GM12873 (cell line): Measurements from ENCODE around the gene NECAB2.

Experiments used
- CTCF ChIP-seq: IDR thresholded peaks from 2 replicates; pipeline ENCODE4 v1.5.1; 2012; ENCODE audit warnings: low read depth, mild to moderate bottlenecking, moderate library complexity, low read length, control low read depth; ENCODE audit not compliant: insufficient read depth; ENCODE audit errors: missing control alignments

NECAB2 gene

GRCh38 chr16:84015399-84015798, 47.4 kb downstream of the NECAB2 start:
- no peak for TF ChIP-seq CTCF

DNA sequence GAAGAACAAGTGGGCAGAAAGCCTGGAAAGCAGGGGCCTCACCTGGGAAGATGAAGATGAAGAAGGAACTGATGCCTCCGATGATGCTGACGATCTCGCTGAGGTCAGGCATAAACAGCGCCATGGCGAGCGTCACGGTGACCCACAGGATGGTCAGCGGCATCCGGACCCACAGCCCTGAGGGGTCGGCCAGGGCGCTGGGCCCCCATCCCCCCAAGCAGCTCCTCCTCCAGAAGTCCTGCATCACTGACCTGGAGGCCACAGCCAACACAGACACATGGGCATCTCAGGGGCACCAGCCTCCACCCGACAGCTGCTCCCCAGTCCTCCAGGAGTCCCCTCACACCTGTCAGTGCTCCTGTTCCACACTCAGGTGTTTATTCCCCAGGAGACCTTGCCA, 48.4 kb downstream of the NECAB2 start:
- no peak for TF ChIP-seq CTCF

- no peak for TF ChIP-seq CTCF
These were observed 50.7 kb downstream of the NECAB2 start for GRCh38 chr16:84018710-84019109.

GRCh38 chr16:84020353-84020752, 52.3 kb downstream of the NECAB2 start:
- TF ChIP-seq CTCF: no peak

DNA sequence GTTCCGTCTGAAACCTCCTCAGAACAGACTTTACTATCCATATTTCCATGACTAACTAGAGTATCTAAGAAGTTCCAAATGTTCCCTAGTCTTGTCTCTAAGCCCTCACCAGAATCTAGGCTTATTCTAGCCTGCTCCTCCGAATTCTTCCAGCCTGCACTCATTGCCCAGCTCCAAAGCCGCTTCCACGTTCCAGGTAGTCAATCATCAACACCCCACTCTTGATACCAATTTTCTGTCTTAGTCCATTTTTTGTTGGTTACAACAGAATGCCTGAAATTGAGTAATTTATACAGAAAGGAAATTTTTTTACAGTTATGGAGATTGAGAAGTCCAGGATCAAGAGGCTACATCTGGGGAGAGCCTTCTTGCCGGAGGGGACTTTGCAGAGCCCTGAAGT, 53.4 kb downstream of the NECAB2 start:
- no peak for TF ChIP-seq CTCF

GRCh38 chr16:84022644-84023043, 54.6 kb downstream of the NECAB2 start:
- TF ChIP-seq CTCF: no peak

DNA sequence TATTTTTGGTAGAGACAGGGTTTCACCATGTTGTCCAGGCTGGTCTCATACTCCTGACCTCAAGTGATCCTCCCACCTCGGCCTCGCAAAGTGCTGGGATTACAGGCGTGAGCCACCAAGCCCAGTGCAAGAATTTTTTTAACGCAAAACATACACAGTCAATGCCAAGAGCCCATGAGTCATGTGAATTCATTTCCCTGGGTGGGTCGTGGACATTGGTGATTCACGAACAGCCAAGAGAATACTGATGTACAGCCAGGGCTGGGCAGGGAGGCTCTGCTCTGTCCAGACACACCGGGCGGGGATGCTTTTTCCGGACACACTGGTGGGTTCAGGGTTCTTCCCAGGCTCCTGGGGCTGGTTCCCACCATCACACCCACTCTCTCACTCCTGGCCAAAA, 56.8 kb downstream of the NECAB2 start:
- TF ChIP-seq CTCF: no peak
